Hippocampal formation (tissue), 2 donors: ENCODE results near the gene RGS6.
A peak's percentile ranks its signal among the peaks of the same experiment; 100 is the strongest.

Experiments used
- DNase-seq, 2 donors: peaks; one replicate each; lab custom pipeline; 2025; lab: John Stamatoyannopoulos, UW

The RGS6 gene

GRCh38 chr14:72311116-72311515 is 378.9 kb downstream of the RGS6 start:
- no peak for DNase-seq

- DNase-seq = no peak
Observed at GRCh38 chr14:72311516-72311915, 379.3 kb downstream of the RGS6 start.

- no peak for DNase-seq
Observed at GRCh38 chr14:72314808-72315435, 382.7 kb downstream of the RGS6 start.

- no peak for DNase-seq
Observed at GRCh38 chr14:72315714-72316113, 383.5 kb downstream of the RGS6 start.

GRCh38 chr14:72318648-72319047 is 386.4 kb downstream of the RGS6 start:
- no peak for DNase-seq

- peak in 1 of 2 donors; percentile 4 for DNase-seq
Observed at GRCh38 chr14:72332046-72332445, 399.8 kb downstream of the RGS6 start.

- no peak for DNase-seq
Observed at GRCh38 chr14:72332871-72333270, 400.6 kb downstream of the RGS6 start.

GRCh38 chr14:72333357-72333756 is 401.1 kb downstream of the RGS6 start:
- no peak for DNase-seq

- no peak for DNase-seq
Observed at GRCh38 chr14:72336311-72336980, 404.2 kb downstream of the RGS6 start.

- no peak for DNase-seq
Observed at GRCh38 chr14:72341237-72341636, 409.0 kb downstream of the RGS6 start.

- DNase-seq = no peak
Observed at GRCh38 chr14:72341686-72342085, 409.5 kb downstream of the RGS6 start.

- DNase-seq = no peak
Observed at GRCh38 chr14:72347118-72347517, 414.9 kb downstream of the RGS6 start.

- no peak for DNase-seq
Observed at GRCh38 chr14:72350215-72350614, 418.0 kb downstream of the RGS6 start.

GRCh38 chr14:72352012-72352411 is 419.8 kb downstream of the RGS6 start:
- no peak for DNase-seq

- DNase-seq = no peak
Observed at GRCh38 chr14:72366619-72367018, 434.4 kb downstream of the RGS6 start.

- no peak for DNase-seq
Observed at GRCh38 chr14:72369106-72369505, 436.9 kb downstream of the RGS6 start.

GRCh38 chr14:72377016-72377415 is 444.8 kb downstream of the RGS6 start:
- no peak for DNase-seq

- DNase-seq = no peak
Observed at GRCh38 chr14:72380456-72380855, 448.2 kb downstream of the RGS6 start.

GRCh38 chr14:72383865-72384264 is 451.6 kb downstream of the RGS6 start:
- DNase-seq = no peak

- no peak for DNase-seq
Observed at GRCh38 chr14:72387726-72388125, 455.5 kb downstream of the RGS6 start.

GRCh38 chr14:72389200-72389599 is 457.0 kb downstream of the RGS6 start:
- no peak for DNase-seq

GRCh38 chr14:72401101-72401625 is 468.9 kb downstream of the RGS6 start:
- no peak for DNase-seq

GRCh38 chr14:72401632-72402376 is 469.6 kb downstream of the RGS6 start:
- DNase-seq = no peak
